AG04449 (cell line): ENCODE results near the gene EMILIN2.

Experiments
- CTCF ChIA-PET: fragments of 350-600 bp; formaldehyde crosslinking; extraction: SDS; loops from one replicate; lab custom pipeline; 2021; ENCODE audit warnings: antibody characterized with exemption; lab: Yijun Ruan, JAX
- POLR2A ChIA-PET: fragments of 400-600, 350-600 bp; formaldehyde crosslinking; extraction: SDS; loops from one replicate; lab custom pipeline; 2020; ENCODE audit warnings: antibody characterized with exemption, inconsistent platforms; lab: Yijun Ruan, JAX
- DNase-seq: peaks from one replicate; pipeline ENCODE4 v3.0.0-alpha.2; 2010; ENCODE audit warnings: low read depth, low spot score
- H3K4me3 ChIP-seq: 2 replicates; pipeline ENCODE4 v1.5.1; 2011; ENCODE audit warnings: low read depth, mild to moderate bottlenecking, control low read depth, low read length
- TF ChIP-seq, protein P1 (sequence below): IDR thresholded peaks from one replicate; pipeline ENCODE4 v1.5.1; 2011; ENCODE audit warnings: mild to moderate bottlenecking, moderate library complexity, low read length, control low read depth, inconsistent platforms; ENCODE audit not compliant: insufficient read depth; ENCODE audit errors: missing control alignments

Gene EMILIN2

DNA sequence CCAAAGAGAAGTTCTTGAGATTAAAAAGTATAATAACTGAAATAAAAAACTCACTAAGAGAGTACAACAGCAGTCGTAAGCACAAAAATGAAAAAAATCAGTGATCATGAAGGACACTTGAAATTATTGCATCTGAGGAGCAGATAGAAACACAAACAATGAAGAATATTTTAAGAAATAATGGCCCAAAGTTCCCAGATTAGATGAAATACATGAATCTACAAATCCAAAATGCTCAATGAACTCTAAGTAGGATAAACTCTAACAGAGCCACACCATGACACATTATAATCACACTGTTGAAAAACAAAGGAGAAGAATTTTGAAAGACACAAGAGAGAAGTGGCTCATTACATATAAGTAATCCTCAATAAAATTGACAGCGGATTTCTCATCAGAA, 31.9 kb upstream of the EMILIN2 start:
- TF ChIP-seq, protein P1, sequence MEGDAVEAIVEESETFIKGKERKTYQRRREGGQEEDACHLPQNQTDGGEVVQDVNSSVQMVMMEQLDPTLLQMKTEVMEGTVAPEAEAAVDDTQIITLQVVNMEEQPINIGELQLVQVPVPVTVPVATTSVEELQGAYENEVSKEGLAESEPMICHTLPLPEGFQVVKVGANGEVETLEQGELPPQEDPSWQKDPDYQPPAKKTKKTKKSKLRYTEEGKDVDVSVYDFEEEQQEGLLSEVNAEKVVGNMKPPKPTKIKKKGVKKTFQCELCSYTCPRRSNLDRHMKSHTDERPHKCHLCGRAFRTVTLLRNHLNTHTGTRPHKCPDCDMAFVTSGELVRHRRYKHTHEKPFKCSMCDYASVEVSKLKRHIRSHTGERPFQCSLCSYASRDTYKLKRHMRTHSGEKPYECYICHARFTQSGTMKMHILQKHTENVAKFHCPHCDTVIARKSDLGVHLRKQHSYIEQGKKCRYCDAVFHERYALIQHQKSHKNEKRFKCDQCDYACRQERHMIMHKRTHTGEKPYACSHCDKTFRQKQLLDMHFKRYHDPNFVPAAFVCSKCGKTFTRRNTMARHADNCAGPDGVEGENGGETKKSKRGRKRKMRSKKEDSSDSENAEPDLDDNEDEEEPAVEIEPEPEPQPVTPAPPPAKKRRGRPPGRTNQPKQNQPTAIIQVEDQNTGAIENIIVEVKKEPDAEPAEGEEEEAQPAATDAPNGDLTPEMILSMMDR, result no peak
- ChIA-PET CTCF (no interaction called here), POLR2A (no interaction called here)
- H3K4me3 ChIP-seq, result no peak overlapping the region
- DNase-seq, result no peak

DNA sequence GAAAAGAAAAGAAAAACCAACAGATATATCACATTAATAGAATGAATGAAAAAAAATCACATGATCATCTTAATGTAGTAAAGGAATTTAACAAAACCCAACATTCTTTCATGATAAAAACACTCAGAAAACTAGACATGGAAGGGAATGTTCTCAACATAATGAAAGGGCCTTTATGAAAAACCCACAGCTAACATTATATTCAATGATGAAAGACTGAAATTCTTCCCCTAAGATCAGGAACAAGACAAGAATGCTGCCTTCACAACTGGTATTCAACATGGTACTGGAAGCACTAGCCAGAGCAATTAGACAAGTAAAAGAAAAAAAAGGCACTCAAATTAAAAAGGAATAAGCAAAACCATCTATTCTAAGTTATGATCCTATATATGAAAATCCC, 28.5 kb upstream of the EMILIN2 start:
- ChIA-PET POLR2A (no interaction called here), CTCF (no interaction called here)
- H3K4me3 ChIP-seq, result no peak overlapping the region
- no peak for DNase-seq
- TF ChIP-seq, protein P1, result no peak

DNA sequence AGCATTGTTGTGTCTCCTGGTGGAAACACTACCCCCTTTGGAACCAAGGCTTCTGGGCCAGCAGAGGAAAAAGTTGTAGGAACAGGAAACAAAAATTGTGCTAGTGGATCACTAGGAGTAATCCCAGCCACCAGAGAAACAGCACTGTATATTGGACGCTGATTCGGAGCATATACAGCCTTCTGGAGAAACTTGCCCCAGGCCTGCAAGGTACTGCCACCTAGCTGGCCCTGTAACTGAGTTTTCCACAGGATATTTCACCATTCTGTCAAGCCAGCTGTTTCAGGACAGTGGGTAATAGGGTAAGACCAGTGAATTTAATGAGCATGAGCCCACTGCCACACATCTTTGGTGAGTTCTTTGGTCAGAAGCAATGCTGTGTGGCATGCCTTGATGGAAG, 25.1 kb upstream of the EMILIN2 start:
- no peak overlapping the region for H3K4me3 ChIP-seq
- no peak for DNase-seq
- TF ChIP-seq, protein P1, result no peak
- POLR2A ChIA-PET, result no interaction called here
- CTCF ChIA-PET, result no interaction called here

DNA sequence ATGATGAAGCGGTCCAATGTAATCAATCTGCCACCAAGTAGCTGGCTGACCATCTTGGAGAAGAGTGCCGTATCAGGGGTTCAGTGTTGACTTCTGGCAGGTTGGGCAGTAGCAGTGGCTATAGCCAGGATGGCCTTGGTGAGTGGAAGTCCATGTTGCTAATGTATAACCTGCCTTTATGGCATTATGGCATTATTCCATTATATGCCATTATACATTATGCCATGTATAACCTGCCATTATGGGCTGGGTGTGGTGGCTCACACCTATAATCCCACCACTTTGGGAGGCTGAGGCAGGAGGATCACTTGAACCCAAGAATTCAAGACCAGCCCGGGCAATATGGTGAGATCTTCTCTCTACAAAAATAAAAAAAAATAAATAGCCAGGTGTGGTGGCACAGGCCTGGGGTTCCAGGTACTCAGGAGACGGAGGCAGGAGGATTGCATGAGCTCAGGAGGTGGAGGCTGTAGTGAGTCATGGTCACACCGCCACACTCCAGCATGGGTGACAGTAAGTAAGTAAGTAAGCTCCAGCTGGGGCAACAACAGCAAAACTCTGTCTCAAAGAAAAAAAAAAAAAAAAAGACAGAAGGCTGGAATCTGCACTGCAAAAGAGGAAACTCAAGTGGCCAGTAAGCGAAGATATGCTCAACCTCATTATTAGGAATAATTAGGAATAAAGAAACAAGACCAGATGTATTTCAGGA, 24.4 kb upstream of the EMILIN2 start:
- no peak for DNase-seq
- TF ChIP-seq, protein P1, result no peak
- ChIA-PET POLR2A (no interaction called here), CTCF (no interaction called here)
- H3K4me3 ChIP-seq, result no peak overlapping the region

DNA sequence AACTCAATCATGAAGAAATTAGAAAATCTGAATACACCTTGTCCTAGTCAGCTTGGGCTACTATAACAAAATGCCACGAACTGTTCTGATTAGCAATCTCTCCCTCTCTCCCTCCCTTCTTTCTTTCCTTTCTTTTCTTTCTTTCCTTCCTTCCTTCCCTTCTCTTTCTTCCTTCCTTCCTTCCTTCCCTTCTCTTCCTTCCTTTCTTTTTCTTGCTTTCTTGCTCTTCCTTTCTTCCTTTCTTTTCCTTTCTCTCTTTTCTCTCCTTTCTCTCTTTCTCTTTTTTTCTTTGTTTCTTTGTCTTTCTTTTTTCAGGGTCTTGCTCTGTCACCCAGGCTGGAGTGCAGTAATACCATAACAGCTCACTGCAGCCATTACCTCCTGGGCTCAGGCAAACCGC, 23.6 kb upstream of the EMILIN2 start:
- POLR2A ChIA-PET, result no interaction called here
- TF ChIP-seq, protein P1, result no peak
- no peak overlapping the region for H3K4me3 ChIP-seq
- CTCF ChIA-PET, result interaction anchor here (0.9 kb wide), 1 partner anchor 13 kb away, joined by 3 read pairs; no protein-coding TSS in a partner anchor
- DNase-seq, result no peak

DNA sequence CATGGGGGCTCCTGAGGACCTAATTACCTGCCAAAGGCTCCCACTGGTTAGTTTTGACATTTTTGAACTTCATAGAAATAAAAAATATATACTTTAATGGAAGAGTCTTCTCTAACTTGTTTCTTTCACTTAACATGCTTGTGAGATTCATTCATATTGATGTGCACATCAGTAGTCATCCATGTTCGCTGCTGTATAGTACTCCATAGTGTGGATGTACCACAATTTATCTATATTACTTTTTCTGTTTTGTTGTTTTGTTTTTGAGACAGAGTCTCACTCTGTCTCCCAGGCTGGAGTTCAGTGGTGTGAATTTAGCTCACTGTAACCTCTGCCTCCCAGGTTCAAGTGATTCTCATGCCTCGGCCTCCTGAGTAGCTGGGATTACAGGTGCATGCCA, 22.8 kb upstream of the EMILIN2 start:
- CTCF ChIA-PET, result interaction anchor here (0.9 kb wide), 1 partner anchor 12 kb away, joined by 3 read pairs; no protein-coding TSS in a partner anchor
- DNase-seq, result no peak
- TF ChIP-seq, protein P1, result no peak
- H3K4me3 ChIP-seq, result no peak overlapping the region
- POLR2A ChIA-PET, result no interaction called here
